Left ventricle myocardium inferior (tissue), 1 donor: ENCODE measurements around the gene GPR31. TPM values are rescaled to one million over a fixed set of nuclear protein-coding genes. Genes with fewer than 3 reads are reported as not detected.

Source experiments
- DNase-seq: peaks from one replicate; pipeline ENCODE4 v3.0.0-alpha.2; 2020
- H3K27ac ChIP-seq: fragments of 200-600 bp; replicated peaks from 2 replicates; pipeline ENCODE4 v1.8.0; 2021
- H3K27me3 ChIP-seq: fragments of 200-600 bp; 2 replicates; pipeline ENCODE4 v1.8.0; 2021; ENCODE audit warnings: low read depth
- H3K36me3 ChIP-seq: fragments of 200-600 bp; 2 replicates; pipeline ENCODE4 v1.8.0; 2021
- H3K4me1 ChIP-seq: fragments of 200-600 bp; 2 replicates; pipeline ENCODE4 v1.8.0; 2021
- H3K4me3 ChIP-seq: fragments of 200-600 bp; 2 replicates; pipeline ENCODE4 v1.8.0; 2021; ENCODE audit warnings: mild to moderate bottlenecking, moderate library complexity
- H3K9me3 ChIP-seq: fragments of 200-600 bp; replicated peaks from 2 replicates; pipeline ENCODE4 v1.8.0; 2021
- CTCF ChIP-seq: fragments of 200-600 bp; IDR thresholded peaks from 2 replicates; pipeline ENCODE4 v1.8.0; 2021; ENCODE audit warnings: antibody characterized with exemption, mild to moderate bottlenecking, borderline replicate concordance
- intact Hi-C: fragments of 100-400 bp; cut with micrococcal nuclease; formaldehyde crosslinking; loops from one replicate; pipeline ENCODE4 v1.11.0; 2022
- total RNA-seq: library from RNA; stranded (reverse); fragmentation: NEBNext Ultra II Directional; extraction: Animal tissue kit (Norgen Biotek cat#: 25700); gene quantifications from one replicate; pipeline ENCODE4 v1.2.1, GENCODE V29; 2021
- donor health status: DM: no; HTN: yes; CAD: no; lungs with severe emphysema.

Gene GPR31
- total RNA-seq, 1 donor from 2014 or later: not detected

GRCh38 chr6:167125855-167126349 lies 31.9 kb downstream of the GPR31 start:
- Histone ChIP-seq H3K27ac (no peak overlapping the region), H3K36me3 (no peaks in the 10 kb centered on the region), H3K4me3 (no peak overlapping the region), H3K9me3 (no peaks in the 10 kb centered on the region), H3K4me1 (no peaks in the 10 kb centered on the region), H3K27me3 (peaks cover 28% of the 10 kb centered on the region)
- DNase-seq: no peak
- intact Hi-C loops: no loop called here
- no peak for TF ChIP-seq CTCF

GRCh38 chr6:167125410-167125809 lies 32.4 kb downstream of the GPR31 start:
- Histone ChIP-seq H3K27me3 (peaks cover 30% of the 10 kb centered on the region), H3K4me1 (no peaks in the 10 kb centered on the region), H3K27ac (no peak overlapping the region), H3K9me3 (no peaks in the 10 kb centered on the region), H3K4me3 (no peak overlapping the region), H3K36me3 (no peaks in the 10 kb centered on the region)
- no peak for DNase-seq
- TF ChIP-seq CTCF: no peak
- intact Hi-C loops: no loop called here

- no peaks in the 10 kb centered on the region for H3K9me3 ChIP-seq
- DNase-seq: no peak
- no peak overlapping the region for H3K4me3 ChIP-seq
- peaks cover 37% of the 10 kb centered on the region for H3K27me3 ChIP-seq
- no peak overlapping the region for H3K27ac ChIP-seq
- no peaks in the 10 kb centered on the region for H3K4me1 ChIP-seq
- TF ChIP-seq CTCF: no peak
- intact Hi-C loops: no loop called here
- no peaks in the 10 kb centered on the region for H3K36me3 ChIP-seq
Measured at GRCh38 chr6:167124753-167125152, 33.0 kb downstream of the GPR31 start.

GRCh38 chr6:167122827-167123657 lies 34.7 kb downstream of the GPR31 start, which contains the start of gene CCR6:
Gene CCR6 (plus strand): TSS chr6:167123096. CDS start chr6:167136135, 13,039 bp downstream.
- no peaks in the 10 kb centered on the region for H3K36me3 ChIP-seq
- peaks cover 53% of the 10 kb centered on the region for H3K27me3 ChIP-seq
- no peaks in the 10 kb centered on the region for H3K4me1 ChIP-seq
- H3K27ac ChIP-seq: no peak within 1 kb of the TSS
- H3K9me3 ChIP-seq: no peaks in the 10 kb centered on the region
- H3K4me3 ChIP-seq: no peak within 1 kb of the TSS
- intact Hi-C loops: no loop called here
- no peak for DNase-seq
- TF ChIP-seq CTCF: no peak

GRCh38 chr6:167122041-167122826 lies 35.5 kb downstream of the GPR31 start:
- H3K36me3 ChIP-seq: no peaks in the 10 kb centered on the region
- no peaks in the 10 kb centered on the region for H3K9me3 ChIP-seq
- no peak overlapping the region for H3K27ac ChIP-seq
- intact Hi-C loops: no loop called here
- DNase-seq: no peak
- no peak overlapping the region for H3K4me3 ChIP-seq
- TF ChIP-seq CTCF: no peak
- peaks cover 58% of the 10 kb centered on the region for H3K27me3 ChIP-seq
- no peaks in the 10 kb centered on the region for H3K4me1 ChIP-seq
